Stomach (tissue), 4 donors: ENCODE measurements around the gene MAP3K3.

Experiments used
- POLR2A ChIP-seq, 4 donors: fragments of 450-650 bp; IDR thresholded peaks; one replicate each; pipeline ENCODE4 v1.6.1; 2016; ENCODE audit warnings: antibody characterized with exemption in 4 of 4, control low read depth in 2 of 4, mild to moderate bottlenecking in 1 of 4, moderate library complexity in 1 of 4
- TF ChIP-seq, protein P1 (sequence below), 7 experiments: fragments of 450-650 bp in 4 of 7; fragments of 200-600 bp in 3 of 7; sonication (generic) in 3 of 7; IDR thresholded peaks; one replicate each; pipeline ENCODE4 v1.5.1; 2016 to 2019; ENCODE audit warnings: antibody characterized with exemption in 7 of 7, control low read depth in 2 of 7, mild to moderate bottlenecking in 1 of 7

DNA sequence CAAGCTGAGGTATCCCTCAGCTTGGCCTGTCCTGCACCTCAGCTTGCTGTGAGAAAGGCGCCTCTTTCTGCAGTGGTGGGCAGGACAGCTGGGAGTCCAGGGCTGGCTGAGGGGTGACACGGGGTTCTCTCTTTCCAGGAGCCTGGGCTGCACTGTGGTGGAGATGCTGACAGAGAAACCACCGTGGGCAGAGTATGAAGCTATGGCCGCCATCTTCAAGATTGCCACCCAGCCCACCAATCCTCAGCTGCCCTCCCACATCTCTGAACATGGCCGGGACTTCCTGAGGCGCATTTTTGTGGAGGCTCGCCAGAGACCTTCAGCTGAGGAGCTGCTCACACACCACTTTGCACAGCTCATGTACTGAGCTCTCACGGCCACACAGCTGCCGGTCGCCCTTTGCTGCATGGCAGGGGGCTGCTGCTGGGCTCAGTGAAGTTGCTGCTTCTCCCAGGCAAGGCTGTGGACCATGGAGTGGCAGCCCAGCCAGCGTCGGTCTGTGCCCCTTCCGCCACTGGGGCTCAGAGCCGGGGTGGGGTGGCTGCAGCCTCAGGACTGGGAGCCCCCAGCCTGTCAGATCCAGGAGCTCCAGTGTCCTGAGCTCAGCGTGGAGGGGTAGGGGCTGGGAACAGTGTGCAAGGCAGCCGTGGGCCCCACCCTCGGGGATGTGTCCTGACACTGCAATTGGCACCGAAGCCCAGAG lies 71.3 kb downstream of the MAP3K3 start:
- no peak for TF ChIP-seq POLR2A (IDR thresholded peaks at IDR 0.05)
- TF ChIP-seq, protein P1, sequence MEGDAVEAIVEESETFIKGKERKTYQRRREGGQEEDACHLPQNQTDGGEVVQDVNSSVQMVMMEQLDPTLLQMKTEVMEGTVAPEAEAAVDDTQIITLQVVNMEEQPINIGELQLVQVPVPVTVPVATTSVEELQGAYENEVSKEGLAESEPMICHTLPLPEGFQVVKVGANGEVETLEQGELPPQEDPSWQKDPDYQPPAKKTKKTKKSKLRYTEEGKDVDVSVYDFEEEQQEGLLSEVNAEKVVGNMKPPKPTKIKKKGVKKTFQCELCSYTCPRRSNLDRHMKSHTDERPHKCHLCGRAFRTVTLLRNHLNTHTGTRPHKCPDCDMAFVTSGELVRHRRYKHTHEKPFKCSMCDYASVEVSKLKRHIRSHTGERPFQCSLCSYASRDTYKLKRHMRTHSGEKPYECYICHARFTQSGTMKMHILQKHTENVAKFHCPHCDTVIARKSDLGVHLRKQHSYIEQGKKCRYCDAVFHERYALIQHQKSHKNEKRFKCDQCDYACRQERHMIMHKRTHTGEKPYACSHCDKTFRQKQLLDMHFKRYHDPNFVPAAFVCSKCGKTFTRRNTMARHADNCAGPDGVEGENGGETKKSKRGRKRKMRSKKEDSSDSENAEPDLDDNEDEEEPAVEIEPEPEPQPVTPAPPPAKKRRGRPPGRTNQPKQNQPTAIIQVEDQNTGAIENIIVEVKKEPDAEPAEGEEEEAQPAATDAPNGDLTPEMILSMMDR (IDR thresholded peaks at IDR 0.05) = no peak
